Activated CD8-positive, alpha-beta memory T cell treated with anti-CD3 and anti-CD28 coated beads for 4 hours (primary cell): ENCODE results near the gene PHF20.
A peak's percentile ranks its signal among the peaks of the same experiment; 100 is the strongest.
"Not testable (repeated sequence)": the region's sequence is repeated elsewhere in the genome, so short reads cannot be mapped to it uniquely, and the experiment has no call there.

Source experiments
- DNase-seq, 2 donors: peaks; one replicate each; pipeline ENCODE4 v3.0.0-alpha.2; 2020; ENCODE audit warnings: low read depth in 2 of 2

PHF20 gene

DNA sequence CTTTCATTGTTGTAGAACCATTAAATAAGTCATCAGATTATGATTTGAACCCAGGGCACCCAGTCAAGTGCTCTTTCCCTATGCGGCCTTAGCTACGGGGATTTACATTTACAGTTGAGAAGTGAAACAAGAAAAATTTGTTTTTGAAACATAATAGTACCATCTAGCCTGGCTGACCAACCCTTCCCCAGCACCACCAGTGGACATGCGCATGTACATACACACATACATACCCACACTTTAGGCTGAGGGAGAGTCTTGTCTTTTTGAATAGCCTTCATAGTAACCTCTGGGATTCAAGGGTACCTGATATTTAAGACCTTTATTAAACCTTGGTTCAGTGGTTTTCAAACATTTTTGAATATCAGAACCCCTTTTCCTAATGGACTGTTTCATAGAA, 148.7 kb downstream of the PHF20 start:
- no peak for DNase-seq

DNA sequence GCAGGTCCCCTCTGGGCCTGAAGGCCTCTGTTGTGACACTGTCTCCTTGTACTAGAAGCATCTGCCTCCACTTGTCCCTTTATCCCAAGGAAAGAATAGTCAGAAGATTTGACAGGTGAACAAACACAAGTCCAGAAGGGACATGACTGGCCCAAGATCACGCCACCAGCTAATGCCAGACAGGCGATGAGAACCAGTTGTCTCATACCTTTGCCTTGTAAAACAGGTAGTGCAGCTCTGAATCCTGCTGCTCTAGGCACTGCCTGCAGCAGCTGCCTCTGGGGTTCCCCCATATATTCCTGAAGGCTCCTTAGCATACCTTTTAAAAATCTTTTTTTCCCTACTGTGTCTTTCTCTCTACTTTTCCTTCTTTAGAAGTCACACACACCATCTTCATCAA, 157.5 kb downstream of the PHF20 start:
- DNase-seq: no peak

DNA sequence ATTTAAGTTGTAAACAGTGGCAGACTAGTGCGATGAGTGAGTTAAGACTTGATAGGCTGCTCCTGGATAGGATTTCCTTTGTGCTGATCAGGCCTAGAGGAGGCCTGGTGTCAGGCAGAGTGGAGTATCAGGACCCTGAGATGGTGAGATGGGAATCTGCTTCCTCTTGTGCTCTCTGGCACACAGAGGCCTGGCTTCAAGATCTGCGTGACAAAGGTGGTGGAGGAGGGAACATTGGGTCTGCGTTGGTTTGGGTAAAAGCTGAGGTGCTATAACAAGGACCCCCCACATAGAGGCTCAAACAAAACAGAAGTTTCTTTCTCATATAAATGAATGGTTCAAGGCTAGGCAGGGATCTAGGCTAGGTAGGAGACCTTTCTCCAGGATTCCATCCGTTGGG, 162.2 kb downstream of the PHF20 start:
- DNase-seq: no peak

DNA sequence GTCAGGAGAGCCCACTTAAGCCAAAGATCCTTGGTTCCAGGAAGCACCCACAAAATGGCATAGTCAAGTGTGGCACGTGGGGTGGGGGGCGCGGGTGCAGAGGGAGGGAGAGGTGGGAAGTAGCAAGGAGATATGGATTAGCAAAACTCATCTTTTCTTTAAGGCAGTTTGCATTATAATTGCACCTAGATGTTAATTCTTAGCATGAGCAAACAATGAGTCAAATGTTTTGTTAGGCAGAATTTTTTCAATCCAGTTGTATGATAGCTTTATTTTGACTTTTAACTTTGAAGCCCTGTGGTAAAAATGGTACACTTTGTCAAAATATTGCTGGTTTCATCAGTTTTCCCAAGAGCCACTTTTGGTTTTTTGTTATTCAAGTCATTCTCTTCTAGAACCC, 167.4 kb downstream of the PHF20 start:
- no peak for DNase-seq

DNA sequence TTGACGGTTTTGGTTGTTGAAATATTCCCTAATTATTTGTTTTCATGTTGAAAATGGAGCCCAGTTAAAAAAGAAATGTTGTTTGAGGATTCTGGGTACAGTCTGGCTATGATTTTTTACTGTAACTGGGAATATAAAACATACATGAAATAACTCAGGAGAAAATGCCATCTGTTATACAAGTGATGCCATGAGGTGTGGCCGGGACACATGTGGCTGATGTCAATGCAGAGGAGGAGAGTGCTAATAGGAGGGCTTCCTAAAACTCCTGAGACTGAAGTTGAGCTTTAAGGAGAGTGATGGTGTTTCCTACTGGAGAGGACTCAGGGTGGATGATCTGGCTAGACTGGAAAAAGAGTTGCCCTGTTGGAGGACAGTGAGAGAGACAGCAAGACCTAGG, 169.8 kb downstream of the PHF20 start:
- no peak for DNase-seq

DNA sequence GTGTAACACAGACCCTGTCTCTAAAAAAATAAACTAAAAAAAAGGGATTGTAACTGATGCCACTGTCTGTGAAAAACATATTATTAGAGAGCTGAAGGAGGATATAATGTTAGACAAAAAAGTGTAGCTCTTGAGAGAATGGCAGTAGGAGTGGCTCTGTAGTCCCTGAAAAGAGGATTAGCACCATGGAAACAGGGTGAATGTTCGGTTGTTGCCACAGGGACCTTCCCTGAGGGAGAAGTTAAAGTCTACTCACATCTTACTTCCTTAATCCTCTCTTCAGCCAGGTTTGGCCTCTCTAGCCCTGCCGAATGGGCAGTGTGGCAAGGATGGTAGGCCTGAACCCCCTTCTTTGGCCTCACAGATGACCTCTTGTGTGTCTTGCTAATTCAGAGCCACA, 170.4 kb downstream of the PHF20 start:
- no peak for DNase-seq

DNA sequence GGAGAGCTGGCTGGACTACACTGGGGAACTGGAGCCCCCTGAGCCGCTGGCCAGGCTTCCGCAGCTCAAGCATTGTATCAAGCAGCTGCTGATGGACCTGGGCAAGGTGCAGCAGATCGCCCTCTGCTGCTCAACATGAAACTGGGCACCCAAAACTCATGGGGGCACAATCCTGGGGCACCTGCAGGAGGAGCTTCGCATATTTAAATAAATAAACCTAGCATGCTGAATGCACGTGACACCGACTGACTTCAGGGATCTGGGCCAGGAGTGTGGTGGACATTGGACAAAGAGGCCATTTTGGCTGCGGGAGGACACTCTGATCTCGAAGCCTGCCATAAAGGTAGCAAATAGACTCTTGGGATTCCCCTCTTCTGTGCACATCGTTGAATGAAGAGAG, 175.7 kb downstream of the PHF20 start:
- no peak for DNase-seq

DNA sequence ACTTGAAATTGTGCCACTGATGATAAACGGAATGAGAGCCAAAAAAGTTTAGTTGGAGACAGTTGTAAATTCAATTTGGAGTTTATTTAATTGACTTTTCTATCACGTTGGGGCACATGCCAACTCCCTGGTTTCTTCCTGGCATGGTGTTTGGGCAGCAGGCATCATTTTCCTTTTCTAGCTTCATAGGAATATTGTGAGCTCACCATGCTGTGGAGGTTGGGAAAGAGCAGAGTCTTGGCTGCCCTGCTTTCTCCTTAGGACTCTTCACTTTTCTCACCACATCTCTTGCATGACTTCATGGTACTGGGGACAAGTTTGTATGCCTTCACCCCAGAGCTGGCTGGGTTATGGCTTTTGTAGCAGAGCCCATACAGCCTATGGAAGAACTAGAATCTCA, 176.1 kb downstream of the PHF20 start:
- no peak for DNase-seq

DNA sequence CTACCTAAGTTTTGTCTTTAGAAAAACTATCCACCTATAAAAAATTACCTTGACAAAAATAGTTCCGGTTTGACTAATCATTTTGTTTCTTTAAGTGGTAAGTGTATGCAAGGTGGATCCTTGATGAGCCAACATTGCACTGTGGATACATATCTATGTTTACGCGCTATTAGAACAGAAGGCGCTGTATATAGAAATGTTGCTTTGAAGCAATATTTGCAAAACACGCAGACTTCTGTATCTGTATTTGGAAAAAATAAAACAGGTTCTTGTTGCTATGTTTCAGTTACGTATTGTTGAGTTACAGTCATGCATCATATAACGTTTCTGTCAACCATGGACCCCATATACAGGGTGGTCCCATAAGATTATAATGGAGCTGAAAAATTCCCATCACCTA, 178.3 kb downstream of the PHF20 start:
- no peak for DNase-seq

DNA sequence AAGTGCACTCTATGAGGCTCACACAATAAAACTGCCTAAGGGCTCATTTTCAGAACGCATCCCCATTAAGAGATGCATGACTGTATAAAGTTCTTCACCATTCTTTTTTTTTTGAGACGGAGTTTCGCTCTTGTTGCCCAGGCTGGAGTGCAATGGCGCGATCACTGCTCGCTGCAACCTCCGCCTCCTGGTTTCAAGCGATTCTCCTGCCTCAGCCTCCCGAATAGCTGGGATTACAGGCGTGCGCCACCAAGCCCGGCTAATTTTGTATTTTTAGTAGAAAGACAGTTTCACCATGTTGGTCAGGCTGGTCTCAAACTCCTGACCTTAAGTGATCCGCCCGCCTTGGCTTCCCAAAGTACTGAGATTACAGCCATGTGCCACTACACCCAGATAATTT, 180.3 kb downstream of the PHF20 start:
- DNase-seq: not testable (repeated sequence)

DNA sequence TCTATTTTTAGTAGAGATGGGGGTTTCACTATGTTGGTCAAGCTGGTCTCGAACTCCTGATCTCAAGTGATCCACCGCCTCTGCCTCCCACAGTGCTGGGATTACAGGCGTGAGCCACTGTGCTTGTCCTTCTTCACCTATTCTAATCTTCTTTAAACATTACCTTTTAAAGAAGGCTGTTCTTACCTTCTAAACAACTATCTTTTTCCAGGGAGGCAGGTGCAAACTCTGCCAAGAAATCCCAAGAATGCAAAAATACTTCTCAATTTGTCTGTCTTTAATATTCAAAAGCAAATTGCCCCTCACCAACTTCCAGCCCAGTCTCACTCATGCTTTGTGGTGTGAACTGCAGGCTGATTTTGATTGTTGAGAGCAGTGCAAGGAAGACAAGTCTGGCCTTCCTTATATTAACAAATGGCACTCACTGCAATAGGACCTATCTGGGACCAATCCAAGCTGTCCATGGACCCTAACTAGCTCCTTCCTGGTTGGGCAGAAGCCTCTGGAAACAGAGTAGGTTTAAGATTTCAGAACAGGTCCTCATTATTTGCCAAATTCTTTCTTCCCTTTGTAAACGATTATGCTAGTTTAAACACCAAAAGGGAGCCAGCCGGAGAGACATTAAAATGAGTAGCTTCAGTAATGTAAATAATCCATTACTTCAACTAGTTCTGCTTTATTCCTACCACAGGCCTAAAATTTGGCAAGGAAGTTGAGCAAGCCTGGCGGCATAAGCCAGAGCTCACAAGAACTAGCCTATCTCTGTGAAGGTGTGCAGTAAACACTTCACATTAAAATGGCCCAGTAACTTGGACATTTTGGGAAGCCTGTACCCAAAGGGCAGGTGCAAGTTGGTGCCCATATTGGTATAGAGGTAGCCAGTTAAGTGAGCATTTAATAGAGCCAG, 180.9 kb downstream of the PHF20 start:
- no peak for DNase-seq

DNA sequence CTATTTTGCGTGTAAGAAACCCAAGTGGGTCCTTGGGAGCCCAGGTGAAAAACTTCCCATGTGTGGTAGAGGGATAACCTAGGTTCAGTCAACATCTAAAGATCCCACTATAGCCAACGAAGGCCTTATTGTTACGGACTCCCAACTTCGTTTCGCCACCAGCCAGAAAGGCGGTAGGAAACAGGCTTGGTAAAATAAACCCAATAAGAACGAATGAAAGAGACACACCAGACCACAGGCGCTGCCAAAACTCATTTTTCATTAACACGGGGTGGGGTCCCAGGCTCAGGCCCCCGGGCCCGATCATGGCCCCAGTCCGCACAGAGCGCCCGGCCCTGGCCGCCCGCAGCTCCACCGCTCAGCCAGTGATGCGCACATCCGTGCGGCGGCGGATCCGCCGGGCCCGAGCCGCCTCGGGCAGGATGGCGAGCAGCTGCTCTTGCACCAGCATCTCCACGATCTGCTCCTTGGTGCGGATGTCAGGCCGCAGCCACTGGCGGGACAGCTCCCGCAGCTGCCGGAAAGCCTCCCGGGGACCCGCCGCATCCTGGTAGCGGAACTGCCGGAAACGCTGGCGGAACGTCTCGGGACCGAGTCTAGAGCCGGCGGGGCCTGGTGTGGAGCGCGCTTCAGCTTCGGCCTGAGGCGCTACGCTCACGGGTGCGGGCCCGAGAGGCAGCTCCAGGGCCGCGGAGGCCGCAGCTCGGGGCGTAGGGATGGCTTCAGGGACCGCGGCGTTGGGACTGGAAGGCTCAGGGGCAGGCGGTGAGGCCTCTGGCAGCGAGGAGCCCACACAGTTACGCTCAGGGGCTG, 181.8 kb downstream of the PHF20 start:
- DNase-seq: peak; percentile 25 to 33

DNA sequence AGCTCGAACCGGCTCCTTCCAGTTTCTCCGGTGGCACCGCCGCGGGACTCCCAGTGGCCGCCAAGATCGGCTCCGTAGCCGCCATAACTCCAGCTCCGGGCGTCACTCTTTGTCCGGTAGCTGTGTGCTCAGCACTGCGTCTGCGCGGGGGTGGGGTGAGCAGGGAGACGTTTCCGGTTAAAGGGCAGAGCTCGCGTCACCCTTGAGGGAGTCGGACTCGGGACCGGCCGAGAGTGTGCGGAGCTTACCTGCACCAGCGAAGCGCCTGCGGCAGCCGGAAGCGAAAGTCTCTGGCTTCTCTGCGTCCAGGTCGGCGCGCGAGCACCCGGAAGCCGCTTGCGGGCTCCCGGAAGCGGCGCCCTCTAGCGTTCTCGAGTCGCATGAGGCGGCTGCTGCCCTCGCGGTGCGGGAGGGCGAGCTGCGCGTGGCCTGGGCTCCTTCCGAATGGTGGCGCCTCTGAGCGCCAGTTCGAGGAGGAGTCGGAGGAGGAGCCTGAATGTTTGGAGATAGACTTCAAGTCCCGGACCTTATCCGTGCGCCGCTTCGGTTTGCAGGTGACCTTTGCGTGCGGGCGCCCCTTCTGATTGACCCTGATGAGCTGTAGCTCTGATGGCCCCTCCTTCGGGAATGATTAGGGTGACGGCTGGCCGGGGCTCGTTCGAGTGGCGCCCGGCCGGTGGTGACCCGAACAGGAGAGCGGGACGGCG, 182.5 kb downstream of the PHF20 start, which contains the start of gene SCAND1:
Gene SCAND1, minus strand, starts transcription at position 303 of the 707 bp plus-strand sequence. Its CDS starts 218 bp downstream, at position 85.
- DNase-seq: peak; percentile 88 to 95

DNA sequence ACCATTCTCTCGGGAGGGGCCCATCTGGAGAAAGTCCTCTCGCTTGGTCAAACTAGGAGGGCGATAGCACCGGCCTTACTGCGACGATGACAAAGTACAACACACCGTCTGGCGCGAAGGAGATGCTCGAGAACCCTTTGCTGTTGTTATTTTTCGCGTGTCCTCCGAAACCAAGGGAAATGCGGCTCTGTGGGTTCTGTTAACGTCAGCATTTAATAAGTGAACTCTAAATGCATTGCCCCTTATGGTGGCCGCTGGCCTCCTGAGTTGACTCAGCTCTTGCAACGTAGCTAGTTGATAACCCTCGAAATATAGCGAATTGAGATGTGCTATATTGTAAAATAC, 183.1 kb downstream of the PHF20 start:
- DNase-seq: peak in 1 of 2 donors; percentile 7

DNA sequence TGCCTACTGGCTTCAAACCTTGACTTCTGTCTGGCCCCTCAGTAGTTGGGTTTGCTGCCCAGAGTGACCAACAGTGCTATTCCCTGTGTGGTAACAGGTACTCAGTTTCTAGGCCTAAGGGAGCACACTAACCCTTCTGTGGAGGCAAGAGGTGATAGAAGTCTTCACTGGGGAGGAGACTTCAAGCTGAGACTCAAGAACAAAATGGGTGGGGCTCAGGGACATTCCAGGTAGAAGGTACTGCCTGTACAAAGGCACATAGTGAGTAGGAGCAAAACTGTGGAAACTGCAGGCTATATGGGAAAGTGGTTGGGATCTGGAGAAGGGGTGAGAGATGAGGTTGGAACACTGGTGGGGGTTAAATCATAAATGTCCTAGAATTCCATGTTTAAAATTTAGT, 184.8 kb downstream of the PHF20 start:
- DNase-seq: no peak

DNA sequence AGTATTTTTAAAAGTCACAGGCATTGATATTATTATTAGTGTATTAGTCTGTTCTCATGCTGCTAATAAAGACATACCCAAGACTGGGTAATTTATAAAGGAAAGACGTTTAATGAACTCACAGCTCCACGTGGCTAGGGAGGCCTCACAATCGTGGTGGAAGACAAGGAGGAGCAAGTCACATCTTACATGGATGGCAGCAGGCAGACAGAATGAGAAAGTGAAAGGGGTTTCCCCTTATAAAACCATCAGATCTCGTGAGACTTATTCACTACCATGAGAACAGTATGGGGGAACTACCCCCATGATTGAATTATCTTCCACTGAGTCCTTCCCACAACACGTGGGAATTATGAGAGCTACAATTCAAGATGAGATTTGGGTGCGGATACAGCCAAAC, 187.5 kb downstream of the PHF20 start:
- DNase-seq: not testable (repeated sequence)

DNA sequence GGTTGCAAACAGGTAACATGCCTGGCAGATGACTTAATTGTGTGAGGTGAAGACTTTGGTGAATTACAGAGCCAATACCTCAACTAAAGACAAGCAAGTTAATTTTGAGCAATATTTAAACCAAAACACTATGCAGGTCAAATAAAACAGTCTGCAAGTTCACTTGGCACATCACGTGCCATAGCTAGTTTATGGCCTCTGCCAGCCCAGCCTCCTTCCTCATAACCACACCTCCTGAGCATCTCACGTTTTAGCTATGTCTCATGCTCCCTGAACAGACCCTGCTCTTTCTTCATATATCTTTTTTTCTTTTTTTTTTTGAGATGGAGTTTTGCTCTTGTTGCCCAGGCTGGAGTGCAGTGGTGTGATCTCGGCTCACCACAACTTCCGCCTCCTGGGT, 192.1 kb downstream of the PHF20 start:
- no peak for DNase-seq

DNA sequence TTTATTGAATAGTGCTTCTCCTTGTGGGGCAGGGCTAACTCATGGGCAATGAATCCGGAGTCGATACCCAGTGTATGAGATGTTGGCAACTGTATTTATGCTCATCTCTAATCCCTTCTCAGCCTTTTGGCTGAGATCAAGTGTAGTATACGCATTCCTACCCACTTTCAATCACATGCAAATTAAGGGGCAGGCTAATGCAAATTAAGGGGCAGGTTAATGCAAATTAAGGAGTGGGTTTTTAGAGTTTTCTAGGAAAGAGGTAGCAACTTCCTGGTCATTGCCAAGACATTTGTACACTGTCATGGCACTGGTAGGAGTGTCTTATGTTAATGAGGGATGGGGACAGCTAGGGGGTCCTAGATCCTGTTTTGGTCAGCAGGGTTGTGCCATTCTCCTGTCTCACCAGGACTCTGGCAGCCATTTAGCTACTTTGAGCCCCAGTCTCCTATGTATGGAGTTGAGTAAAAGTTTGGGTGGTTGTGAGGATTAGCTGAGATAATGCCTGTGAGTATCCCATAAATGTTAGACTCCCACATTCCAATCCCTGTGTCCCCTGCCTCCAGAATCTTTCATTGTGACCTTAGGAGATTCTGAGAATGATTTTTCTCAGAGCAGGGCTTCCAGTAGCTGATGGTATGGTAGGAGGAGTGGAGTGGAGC, 196.3 kb downstream of the PHF20 start, which contains the start of gene CNBD2:
Gene CNBD2, plus strand, starts transcription at position 612 of the 662 bp plus-strand sequence. CDS start 173 bp downstream, outside the sequence.
- DNase-seq: no peak

DNA sequence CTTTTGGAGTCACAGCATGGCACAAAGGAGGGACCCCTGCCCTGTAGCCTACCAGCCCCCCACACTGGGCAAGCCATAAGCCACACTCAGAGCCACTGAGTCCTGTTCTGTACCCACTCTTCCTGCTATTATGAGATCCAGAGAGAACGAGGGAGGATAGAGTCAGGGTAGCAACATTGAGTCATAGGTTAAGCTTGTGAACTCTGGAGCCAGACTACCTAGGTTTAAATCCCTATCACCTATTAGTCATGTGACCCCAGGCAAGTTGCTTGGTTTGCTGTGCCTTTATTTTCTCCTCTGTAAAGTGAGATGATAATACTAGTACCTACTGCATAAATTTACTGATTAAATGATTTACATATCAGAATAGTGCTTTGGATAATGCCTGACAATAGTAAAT, 197.1 kb downstream of the PHF20 start:
- no peak for DNase-seq

DNA sequence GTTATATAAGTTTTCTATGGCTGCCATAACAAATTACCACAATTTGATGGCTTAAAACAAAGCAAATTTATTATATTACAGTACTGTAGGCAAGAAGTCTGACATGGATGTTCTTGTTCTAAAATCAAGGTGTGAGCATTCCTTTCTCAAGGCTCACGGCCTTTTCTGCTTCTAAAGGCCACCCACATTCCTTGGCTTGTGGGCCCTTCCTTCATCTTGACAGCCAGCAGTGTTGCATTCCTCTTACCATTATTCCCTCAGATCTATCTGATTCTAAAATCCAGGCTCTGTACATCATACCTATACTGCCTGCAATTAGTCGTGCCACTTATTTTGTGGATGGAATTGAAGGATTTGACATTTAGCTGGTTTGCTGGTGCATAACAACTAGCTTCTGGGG, 200.2 kb downstream of the PHF20 start:
- DNase-seq: no peak

DNA sequence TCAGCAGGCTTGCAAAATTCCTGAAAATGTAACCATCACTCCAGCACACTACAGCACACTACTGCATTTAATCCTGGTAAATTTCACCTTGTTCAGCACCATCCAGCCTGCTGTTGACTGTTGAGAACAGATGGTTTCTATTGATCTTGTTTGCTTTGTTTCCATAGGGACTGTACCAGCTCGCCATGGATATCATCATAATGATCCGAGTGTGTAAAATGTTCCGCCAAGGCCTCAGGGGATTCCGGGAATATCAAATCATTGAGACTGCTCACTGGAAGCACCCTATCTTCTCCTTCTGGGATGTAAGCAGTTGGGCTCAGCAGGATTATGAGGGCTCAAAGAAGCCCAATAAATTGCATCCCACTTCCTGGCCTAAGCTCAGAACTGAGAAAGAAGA, 200.6 kb downstream of the PHF20 start:
- DNase-seq: no peak

DNA sequence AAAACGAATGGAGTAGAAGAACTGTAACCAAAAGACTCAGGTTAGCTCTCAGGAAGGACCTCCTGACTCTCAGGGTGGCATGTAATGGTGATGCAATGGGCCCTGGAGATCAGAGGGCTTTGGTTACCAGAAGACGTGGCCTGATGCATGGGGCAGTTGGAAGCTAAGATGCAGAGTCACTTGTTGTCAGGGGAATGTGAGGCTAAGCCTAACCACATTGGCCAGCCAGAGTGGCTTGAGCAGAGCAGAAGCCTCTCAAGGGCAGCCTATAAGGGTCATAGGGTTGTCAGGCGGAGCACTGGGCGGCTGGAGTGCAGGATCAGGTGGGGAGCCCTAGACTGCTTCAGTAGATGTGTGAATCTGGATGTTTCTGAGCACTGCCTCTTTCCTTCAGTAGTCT, 202.4 kb downstream of the PHF20 start:
- no peak for DNase-seq
